ENCODE measurements around the gene DNAJC8.

The DNAJC8 gene

GRCh38 chr1:28249013-28249865 is 16.4 kb upstream of the DNAJC8 start:
- H3K27ac ChIP-seq = peak overlapping the region; percentile 65 to 77
- TF ChIP-seq CTCF (IDR thresholded peaks at IDR 0.05) = no peak
- peaks cover 0 to 7% of the 10 kb centered on the region in 2 donors for H3K27me3 ChIP-seq
- intact Hi-C loops (cut with DNase I; ENCODE audit: low total_unique reads) = loop anchor here (5.0 kb wide), 1 partner anchor 78 kb away; the partner anchor contains the start of gene MED18
- DNase-seq = peak; percentile 48 to 84
- H3K4me1 ChIP-seq = peaks cover 0 to 33% (median 23%) of the 10 kb centered on the region in 4 donors
- H3K4me3 ChIP-seq = no peak overlapping the region
- no peaks in the 10 kb centered on the region for H3K36me3 ChIP-seq
- H3K9me3 ChIP-seq = no peaks in the 10 kb centered on the region

- Histone ChIP-seq H3K4me3 (no peak overlapping the region), H3K4me1 (peaks cover 0 to 33% (median 23%) of the 10 kb centered on the region in 4 donors), H3K27ac (peak overlapping the region; percentile 65 to 77), H3K9me3 (no peaks in the 10 kb centered on the region), H3K36me3 (no peaks in the 10 kb centered on the region), H3K27me3 (peaks cover 0 to 4% of the 10 kb centered on the region in 2 donors)
- peak; percentile 88 to 90 for DNase-seq
- intact Hi-C loops (cut with DNase I; ENCODE audit: low total_unique reads) = loop anchor here (5.0 kb wide), 1 partner anchor 79 kb away; the partner anchor contains the start of gene MED18
- TF ChIP-seq CTCF (IDR thresholded peaks at IDR 0.05) = peak; percentile 84 to 88
Observed at GRCh38 chr1:28248273-28249012, 15.6 kb upstream of the DNAJC8 start.

DNA sequence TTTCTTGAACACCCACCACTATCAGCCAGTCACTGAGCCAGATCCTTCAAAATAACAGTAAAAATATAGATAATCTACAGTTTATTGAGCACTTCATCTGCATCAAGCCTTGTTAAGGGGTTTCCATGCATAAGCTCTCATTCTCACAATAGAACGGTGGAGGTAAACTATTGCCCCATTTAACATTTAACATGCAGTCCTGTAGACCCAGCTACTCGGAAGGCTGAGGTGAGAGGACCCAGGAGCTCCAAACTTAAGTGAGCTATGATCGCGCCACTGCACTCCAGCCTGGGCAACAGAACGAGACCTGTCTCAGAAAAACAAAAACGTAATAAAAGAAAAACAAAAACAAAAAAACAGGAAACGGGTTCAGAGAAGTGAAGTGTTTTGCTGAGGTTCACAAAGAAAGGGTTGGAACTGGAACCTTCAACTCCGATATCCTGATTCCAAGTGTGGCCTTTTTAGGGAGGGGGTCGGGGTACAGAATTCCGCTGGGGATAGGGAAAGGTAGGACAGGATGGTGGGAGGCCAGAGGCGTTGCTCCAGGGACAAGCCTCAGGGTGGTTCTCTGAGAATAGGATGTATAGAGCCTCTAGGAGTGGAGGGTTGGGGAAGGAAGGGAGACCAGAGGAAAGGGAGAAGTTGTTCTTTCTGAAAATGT is 14.9 kb upstream of the DNAJC8 start:
- intact Hi-C loops (cut with DNase I; ENCODE audit: low total_unique reads) = loop anchor here (5.0 kb wide), 1 partner anchor 80 kb away; the partner anchor contains the start of gene MED18
- H3K27ac ChIP-seq = peak overlapping the region; percentile 65 to 77
- no peaks in the 10 kb centered on the region for H3K9me3 ChIP-seq
- TF ChIP-seq CTCF (IDR thresholded peaks at IDR 0.05) = no peak
- H3K4me1 ChIP-seq = peaks cover 0 to 33% (median 23%) of the 10 kb centered on the region in 4 donors
- no peaks in the 10 kb centered on the region for H3K36me3 ChIP-seq
- H3K4me3 ChIP-seq = peak overlapping the region; percentile 53 to 70
- no peak for DNase-seq
- peaks cover 0 to 4% of the 10 kb centered on the region in 2 donors for H3K27me3 ChIP-seq

DNA sequence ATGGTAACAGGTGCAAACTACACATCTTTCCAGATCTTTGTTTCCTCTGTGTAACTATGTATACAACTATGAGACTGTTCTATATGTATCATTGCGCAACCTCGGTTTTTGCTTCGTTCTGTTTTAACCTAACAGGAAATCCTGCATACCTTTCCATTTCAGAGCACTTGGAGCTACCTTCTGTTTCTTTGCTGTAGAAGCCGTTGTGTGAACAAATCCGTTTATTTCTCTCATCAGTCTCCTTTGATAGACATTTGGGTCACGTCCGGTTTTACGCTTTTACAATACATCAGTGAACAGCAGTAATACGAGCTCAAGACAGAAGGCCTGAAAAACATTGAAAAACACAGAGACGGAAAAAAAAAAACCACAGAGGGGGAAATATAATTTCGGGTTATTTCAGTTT is 13.6 kb upstream of the DNAJC8 start:
- no peak for DNase-seq
- Histone ChIP-seq H3K27ac (peak overlapping the region; percentile 65 to 77), H3K4me1 (peaks cover 0 to 33% (median 23%) of the 10 kb centered on the region in 4 donors), H3K9me3 (no peaks in the 10 kb centered on the region), H3K27me3 (no peaks in the 10 kb centered on the region), H3K36me3 (no peaks in the 10 kb centered on the region), H3K4me3 (peak overlapping the region; percentile 53 to 70)
- no peak for TF ChIP-seq CTCF (IDR thresholded peaks at IDR 0.05)
- intact Hi-C loops (cut with DNase I; ENCODE audit: low total_unique reads) = loop anchor here (5.0 kb wide), 1 partner anchor 81 kb away; the partner anchor contains the start of gene MED18
